Hippocampal formation (tissue), 2 donors: ENCODE data around the gene RPGRIP1L.

Source experiments
- DNase-seq, 2 donors: peaks; one replicate each; lab custom pipeline; 2025; lab: John Stamatoyannopoulos, UW

RPGRIP1L gene

GRCh38 chr16:53651357-53651756, 52.3 kb downstream of the RPGRIP1L start:
- DNase-seq, result no peak

DNA sequence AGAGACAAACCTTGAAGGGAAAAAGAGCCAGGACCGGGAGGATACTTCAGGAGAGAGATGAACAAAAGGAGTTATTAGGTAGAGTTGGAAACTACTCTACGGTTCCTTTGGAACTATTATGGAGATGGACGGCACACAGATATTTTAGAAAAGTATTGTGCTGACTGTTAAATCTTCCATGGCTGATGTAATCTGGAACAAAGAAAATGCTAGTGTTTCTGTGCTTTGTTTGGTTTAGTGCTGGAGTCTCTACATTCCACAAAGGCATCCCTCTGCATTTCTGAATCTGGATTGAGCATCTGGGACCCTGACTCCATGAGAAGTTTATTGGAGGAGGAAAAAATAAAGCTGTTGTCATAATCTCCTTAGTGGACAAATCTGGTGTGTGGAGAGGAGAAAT, 57.2 kb downstream of the RPGRIP1L start:
- no peak for DNase-seq

- DNase-seq, result no peak
These were observed 60.2 kb downstream of the RPGRIP1L start for GRCh38 chr16:53643474-53643873.

GRCh38 chr16:53642094-53642493, 61.6 kb downstream of the RPGRIP1L start:
- no peak for DNase-seq

DNA sequence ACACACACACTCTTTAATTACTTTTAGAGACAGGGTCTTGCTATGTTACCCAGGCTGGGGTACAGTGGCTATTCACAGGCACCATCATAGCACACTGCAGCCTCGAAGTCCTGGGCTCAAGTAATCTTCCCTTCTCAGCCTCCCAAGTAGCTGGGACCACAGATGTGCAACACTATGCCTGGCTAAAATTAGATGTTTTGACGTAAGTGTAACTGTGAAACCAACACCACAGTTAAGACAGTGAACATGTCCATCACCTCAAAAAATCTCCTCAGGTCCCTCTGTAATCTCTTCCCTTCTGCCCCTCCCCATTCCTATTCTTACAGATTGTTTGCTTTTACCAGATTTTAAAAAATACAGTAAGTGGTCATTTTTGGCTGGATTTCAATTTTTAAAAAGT, 66.7 kb downstream of the RPGRIP1L start:
- no peak for DNase-seq

DNA sequence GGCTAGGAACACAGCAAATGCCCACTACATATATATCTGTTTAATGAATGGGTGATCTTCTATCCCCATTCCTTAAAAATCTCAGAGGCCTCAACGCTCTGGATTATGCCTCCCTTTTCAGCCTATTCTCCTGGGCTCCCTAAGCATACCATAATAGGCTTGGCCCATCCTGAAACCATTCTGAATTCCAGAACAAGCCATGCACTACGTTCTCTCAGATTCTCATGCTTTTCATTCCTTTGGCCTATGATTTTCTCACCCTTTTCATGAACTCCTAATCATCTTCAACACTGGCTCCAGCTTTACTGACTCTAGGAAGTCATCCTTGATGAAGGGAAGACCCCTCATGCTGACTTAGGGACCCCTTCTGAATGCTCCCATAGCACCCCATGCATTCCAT, 71.1 kb downstream of the RPGRIP1L start:
- no peak for DNase-seq

- no peak for DNase-seq
These were observed 72.2 kb downstream of the RPGRIP1L start for GRCh38 chr16:53631236-53632025.

GRCh38 chr16:53629607-53630312, 73.9 kb downstream of the RPGRIP1L start:
- DNase-seq, result no peak

GRCh38 chr16:53629151-53629550, 74.5 kb downstream of the RPGRIP1L start:
- DNase-seq, result no peak

- no peak for DNase-seq
These were observed 76.8 kb downstream of the RPGRIP1L start for GRCh38 chr16:53626811-53627210.

- DNase-seq, result no peak
These were observed 77.5 kb downstream of the RPGRIP1L start for GRCh38 chr16:53626161-53626560.

GRCh38 chr16:53625221-53625620, 78.4 kb downstream of the RPGRIP1L start:
- DNase-seq, result no peak

- no peak for DNase-seq
These were observed 81.3 kb downstream of the RPGRIP1L start for GRCh38 chr16:53622315-53622714.

DNA sequence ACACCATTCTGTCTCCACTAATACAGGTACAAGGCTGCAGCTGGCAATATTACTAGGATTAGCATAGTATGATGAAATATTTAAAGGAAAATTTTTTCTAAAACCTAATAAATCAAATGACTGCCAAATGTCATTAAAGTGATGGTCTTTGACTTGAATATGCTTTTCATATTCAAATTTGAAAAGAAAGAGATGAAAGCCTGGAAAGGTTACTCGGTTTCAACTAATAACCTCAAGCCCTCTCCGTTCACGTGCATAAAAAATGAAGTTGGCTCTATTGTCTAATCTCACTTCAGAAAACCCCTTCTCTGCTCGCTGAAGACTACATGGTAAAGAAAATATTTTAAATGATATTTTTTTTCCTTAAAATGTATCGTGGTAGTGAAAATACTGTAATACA, 83.2 kb downstream of the RPGRIP1L start:
- no peak for DNase-seq

DNA sequence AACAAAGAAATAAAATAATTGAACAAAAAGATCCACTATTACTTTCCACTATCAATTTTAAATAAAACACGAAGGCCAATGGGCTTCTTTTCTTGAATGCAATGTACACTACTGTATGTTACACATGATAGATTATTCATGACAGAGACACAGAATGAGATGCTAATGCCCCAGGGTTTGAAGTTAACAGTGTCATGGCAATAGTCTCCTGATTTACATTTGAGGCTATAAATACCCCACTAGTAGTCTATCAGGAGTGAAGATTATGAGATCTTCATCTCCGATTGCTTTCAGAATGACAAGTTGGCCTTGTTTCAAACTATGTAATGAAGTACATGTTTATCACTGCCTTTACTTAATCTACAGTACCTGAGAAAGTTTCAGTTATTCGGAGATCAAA, 84.4 kb downstream of the RPGRIP1L start:
- DNase-seq, result no peak

GRCh38 chr16:53614346-53614745, 89.3 kb downstream of the RPGRIP1L start:
- no peak for DNase-seq

GRCh38 chr16:53612003-53612402, 91.7 kb downstream of the RPGRIP1L start:
- no peak for DNase-seq

- DNase-seq, result no peak
These were observed 92.4 kb downstream of the RPGRIP1L start for GRCh38 chr16:53611179-53611696.

- no peak for DNase-seq
These were observed 94.1 kb downstream of the RPGRIP1L start for GRCh38 chr16:53609536-53609935.

GRCh38 chr16:53608094-53608493, 95.6 kb downstream of the RPGRIP1L start:
- DNase-seq, result no peak

GRCh38 chr16:53605831-53606400, 97.7 kb downstream of the RPGRIP1L start:
- DNase-seq, result no peak

GRCh38 chr16:53605356-53605755, 98.3 kb downstream of the RPGRIP1L start:
- DNase-seq, result no peak

DNA sequence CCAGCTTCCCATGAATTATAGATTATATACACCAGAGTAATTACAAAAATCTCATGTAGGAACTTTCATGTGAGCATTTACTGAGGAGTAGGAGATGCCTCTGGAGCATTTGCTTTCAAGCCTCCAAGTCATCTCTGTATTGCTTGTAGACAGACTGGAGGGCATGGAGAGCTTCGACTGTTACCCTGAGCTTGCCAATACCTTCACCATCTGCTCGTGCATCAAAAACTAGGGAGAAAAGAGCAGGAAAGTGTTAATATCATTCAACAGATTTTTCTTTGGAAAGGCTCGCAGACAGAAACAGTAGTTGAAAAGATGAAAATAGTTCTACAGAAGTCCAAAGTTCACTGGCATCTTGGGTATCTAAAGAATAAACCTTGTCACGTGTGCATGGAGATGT, 101.7 kb downstream of the RPGRIP1L start:
- DNase-seq, result no peak
